Measurements from ENCODE around the gene HUS1.

DNA sequence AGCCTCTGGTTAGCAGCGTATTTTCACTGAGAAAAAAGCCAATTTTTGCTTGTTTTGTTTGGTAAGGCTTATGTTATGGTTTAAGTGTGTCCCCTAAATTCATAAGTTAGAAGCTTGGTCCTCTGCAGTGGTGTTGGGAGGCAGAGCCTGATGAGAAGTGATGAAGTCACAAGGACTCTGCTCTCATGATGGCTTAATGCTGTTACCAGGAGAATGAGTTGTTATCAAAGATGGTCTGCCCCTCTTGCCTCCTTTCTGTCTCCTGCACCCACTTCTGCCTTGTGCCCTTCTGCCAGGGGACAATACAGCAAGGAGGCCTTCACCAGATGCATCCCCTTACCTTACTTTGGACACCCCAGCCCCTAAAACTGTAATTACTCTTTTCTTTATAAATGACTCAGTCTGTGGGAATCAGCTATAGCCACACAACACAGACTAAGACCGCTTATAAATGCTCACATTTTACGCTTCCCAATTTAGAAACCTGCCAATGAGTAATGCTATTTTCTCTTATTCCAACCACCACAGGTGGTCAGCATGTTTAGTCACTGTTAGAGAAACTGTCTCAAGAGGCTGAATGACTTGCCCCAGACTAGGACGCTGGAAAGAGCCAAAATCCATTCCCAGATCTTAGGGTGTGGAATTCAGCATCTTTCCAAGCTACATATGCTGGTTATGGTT is 25.0 kb downstream of the HUS1 start:
- TF ChIP-seq GATA3 (IDR thresholded peaks at IDR 0.05; ENCODE audit: borderline replicate concordance) (no peak), CHD2 (IDR thresholded peaks at IDR 0.05; ENCODE audit: low read length, partially characterized antibody) (no peak), KDM5A (IDR thresholded peaks at IDR 0.05) (no peak), POLR2A (IDR thresholded peaks at IDR 0.05; ENCODE audit: low read length) (no peak), FOSL2 (IDR thresholded peaks at IDR 0.05) (no peak), FOSL2 (CRISPR knock-in tag; IDR thresholded peaks at IDR 0.05) (no peak), JUNB (IDR thresholded peaks at IDR 0.05) (no peak), JUN (IDR thresholded peaks at IDR 0.05) (no peak), EP300 (IDR thresholded peaks at IDR 0.05) (no peak), BHLHE40 (IDR thresholded peaks at IDR 0.05; ENCODE audit: low read depth, low read length) (no peak)
- TF ChIP-seq, protein P1, sequence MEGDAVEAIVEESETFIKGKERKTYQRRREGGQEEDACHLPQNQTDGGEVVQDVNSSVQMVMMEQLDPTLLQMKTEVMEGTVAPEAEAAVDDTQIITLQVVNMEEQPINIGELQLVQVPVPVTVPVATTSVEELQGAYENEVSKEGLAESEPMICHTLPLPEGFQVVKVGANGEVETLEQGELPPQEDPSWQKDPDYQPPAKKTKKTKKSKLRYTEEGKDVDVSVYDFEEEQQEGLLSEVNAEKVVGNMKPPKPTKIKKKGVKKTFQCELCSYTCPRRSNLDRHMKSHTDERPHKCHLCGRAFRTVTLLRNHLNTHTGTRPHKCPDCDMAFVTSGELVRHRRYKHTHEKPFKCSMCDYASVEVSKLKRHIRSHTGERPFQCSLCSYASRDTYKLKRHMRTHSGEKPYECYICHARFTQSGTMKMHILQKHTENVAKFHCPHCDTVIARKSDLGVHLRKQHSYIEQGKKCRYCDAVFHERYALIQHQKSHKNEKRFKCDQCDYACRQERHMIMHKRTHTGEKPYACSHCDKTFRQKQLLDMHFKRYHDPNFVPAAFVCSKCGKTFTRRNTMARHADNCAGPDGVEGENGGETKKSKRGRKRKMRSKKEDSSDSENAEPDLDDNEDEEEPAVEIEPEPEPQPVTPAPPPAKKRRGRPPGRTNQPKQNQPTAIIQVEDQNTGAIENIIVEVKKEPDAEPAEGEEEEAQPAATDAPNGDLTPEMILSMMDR (IDR thresholded peaks at IDR 0.05) = no peak
- TF ChIP-seq, protein P2, sequence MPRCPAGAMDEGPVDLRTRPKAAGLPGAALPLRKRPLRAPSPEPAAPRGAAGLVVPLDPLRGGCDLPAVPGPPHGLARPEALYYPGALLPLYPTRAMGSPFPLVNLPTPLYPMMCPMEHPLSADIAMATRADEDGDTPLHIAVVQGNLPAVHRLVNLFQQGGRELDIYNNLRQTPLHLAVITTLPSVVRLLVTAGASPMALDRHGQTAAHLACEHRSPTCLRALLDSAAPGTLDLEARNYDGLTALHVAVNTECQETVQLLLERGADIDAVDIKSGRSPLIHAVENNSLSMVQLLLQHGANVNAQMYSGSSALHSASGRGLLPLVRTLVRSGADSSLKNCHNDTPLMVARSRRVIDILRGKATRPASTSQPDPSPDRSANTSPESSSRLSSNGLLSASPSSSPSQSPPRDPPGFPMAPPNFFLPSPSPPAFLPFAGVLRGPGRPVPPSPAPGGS (IDR thresholded peaks at IDR 0.05) = no peak
- TF ChIP-seq, protein P3, sequence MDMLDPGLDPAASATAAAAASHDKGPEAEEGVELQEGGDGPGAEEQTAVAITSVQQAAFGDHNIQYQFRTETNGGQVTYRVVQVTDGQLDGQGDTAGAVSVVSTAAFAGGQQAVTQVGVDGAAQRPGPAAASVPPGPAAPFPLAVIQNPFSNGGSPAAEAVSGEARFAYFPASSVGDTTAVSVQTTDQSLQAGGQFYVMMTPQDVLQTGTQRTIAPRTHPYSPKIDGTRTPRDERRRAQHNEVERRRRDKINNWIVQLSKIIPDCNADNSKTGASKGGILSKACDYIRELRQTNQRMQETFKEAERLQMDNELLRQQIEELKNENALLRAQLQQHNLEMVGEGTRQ (IDR thresholded peaks at IDR 0.05) = no peak
- TF ChIP-seq, protein P4, sequence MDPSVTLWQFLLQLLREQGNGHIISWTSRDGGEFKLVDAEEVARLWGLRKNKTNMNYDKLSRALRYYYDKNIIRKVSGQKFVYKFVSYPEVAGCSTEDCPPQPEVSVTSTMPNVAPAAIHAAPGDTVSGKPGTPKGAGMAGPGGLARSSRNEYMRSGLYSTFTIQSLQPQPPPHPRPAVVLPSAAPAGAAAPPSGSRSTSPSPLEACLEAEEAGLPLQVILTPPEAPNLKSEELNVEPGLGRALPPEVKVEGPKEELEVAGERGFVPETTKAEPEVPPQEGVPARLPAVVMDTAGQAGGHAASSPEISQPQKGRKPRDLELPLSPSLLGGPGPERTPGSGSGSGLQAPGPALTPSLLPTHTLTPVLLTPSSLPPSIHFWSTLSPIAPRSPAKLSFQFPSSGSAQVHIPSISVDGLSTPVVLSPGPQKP (IDR thresholded peaks at IDR 0.05; ENCODE audit: low read depth, low read length) = no peak

Measured in A549 (cell line).